Measurements from ENCODE around the gene HBE1. TPM values are rescaled to one million over a fixed set of nuclear protein-coding genes. Genes with fewer than 3 reads are reported as not detected.

Gene HBE1
- total and polyA plus RNA-seq, 9 of the 15 experiments (the other 6 are each of a cell fraction or from before 2014, with no cell fraction given) = 612 to 10,250 (median 2,181) TPM

DNA sequence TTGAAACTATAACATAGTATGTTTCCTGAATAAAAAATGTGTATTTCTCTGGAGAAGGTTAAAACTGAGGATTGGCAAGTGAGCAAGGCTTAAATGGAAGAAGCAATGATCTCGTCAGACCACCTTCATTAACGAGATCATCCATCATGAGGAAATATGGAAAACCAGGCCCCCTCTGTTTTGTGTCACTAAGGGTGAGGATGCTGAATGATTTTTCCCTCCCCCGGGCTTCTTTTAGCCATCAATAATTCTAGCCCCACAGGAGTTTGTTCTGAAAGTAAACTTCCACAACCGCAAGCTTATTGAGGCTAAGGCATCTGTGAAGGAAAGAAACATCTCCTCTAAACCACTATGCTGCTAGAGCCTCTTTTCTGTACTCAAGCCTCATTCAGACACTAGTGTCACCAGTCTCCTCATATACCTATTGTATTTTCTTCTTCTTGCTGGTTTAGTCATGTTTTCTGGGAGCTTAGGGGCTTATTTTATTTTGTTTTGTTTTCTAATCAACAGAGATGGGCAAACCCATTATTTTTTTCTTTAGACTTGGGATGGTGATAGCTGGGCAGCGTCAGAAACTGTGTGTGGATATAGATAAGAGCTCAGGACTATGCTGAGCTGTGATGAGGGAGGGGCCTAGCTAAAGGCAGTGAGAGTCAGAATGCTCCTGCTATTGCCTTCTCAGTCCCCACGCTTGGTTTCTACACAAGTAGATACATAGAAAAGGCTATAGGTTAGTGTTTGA is 5.8 kb upstream of the HBE1 start (continued):
- TF ChIP-seq, protein P1, sequence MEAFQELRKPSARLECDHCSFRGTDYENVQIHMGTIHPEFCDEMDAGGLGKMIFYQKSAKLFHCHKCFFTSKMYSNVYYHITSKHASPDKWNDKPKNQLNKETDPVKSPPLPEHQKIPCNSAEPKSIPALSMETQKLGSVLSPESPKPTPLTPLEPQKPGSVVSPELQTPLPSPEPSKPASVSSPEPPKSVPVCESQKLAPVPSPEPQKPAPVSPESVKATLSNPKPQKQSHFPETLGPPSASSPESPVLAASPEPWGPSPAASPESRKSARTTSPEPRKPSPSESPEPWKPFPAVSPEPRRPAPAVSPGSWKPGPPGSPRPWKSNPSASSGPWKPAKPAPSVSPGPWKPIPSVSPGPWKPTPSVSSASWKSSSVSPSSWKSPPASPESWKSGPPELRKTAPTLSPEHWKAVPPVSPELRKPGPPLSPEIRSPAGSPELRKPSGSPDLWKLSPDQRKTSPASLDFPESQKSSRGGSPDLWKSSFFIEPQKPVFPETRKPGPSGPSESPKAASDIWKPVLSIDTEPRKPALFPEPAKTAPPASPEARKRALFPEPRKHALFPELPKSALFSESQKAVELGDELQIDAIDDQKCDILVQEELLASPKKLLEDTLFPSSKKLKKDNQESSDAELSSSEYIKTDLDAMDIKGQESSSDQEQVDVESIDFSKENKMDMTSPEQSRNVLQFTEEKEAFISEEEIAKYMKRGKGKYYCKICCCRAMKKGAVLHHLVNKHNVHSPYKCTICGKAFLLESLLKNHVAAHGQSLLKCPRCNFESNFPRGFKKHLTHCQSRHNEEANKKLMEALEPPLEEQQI (IDR thresholded peaks at IDR 0.05) = no peak; the same call in 1 of the 2 replicates
- TF ChIP-seq PURB (CRISPR knock-in tag; IDR thresholded peaks at IDR 0.05; ENCODE audit: low read depth) (no peak), NBN (IDR thresholded peaks at IDR 0.05; ENCODE audit: low read depth) (peak; percentile 88), SMC3 (conservative IDR thresholded peaks at IDR 0.05; ENCODE audit: insufficient read depth, low read depth, low read length) (no peak), SPI1 (IDR thresholded peaks at IDR 0.05; ENCODE audit: borderline replicate concordance, low read depth, low read length) (no peak), ZNF699 (CRISPR knock-in tag; IDR thresholded peaks at IDR 0.05; ENCODE audit: insufficient replicate concordance) (no peak), GATA2 (CRISPR knock-in tag; IDR thresholded peaks at IDR 0.05) (peak; percentile 64), RBM15 (IDR thresholded peaks at IDR 0.05; ENCODE audit: insufficient read depth, low read length) (no peak), SMAD4 (CRISPR knock-in tag; conservative IDR thresholded peaks at IDR 0.05) (no peak), TAF1 (IDR thresholded peaks at IDR 0.05; ENCODE audit: control insufficient read depth, extremely low read depth, insufficient read depth, low read length, severe bottlenecking) (peak; percentile 42), SFPQ (IDR thresholded peaks at IDR 0.05; ENCODE audit: low read depth, low read length) (no peak), MCM7 (IDR thresholded peaks at IDR 0.05) (no peak), BRF1 (IDR thresholded peaks at IDR 0.05; ENCODE audit: borderline replicate concordance, extremely low read depth, insufficient read length) (no peak), ZNF282 (CRISPR knock-in tag; IDR thresholded peaks at IDR 0.05) (no peak), YY1 (IDR thresholded peaks at IDR 0.05; ENCODE audit: borderline replicate concordance in 1 of 3, control insufficient read depth in 1 of 3, extremely low read depth in 1 of 3, insufficient read depth in 3 of 3, insufficient read length in 1 of 3, insufficient replicate concordance in 2 of 3, low read depth in 1 of 3, low read length in 2 of 3) (no peak), ETV1 (tag; conservative IDR thresholded peaks at IDR 0.05; ENCODE audit: low read depth) (no peak; the same call in 1 of the 2 replicates), NR3C1 (CRISPR knock-in tag; IDR thresholded peaks at IDR 0.05) (no peak), TFAM (CRISPR knock-in tag; conservative IDR thresholded peaks at IDR 0.05) (no peak)
- TF ChIP-seq, protein P2, sequence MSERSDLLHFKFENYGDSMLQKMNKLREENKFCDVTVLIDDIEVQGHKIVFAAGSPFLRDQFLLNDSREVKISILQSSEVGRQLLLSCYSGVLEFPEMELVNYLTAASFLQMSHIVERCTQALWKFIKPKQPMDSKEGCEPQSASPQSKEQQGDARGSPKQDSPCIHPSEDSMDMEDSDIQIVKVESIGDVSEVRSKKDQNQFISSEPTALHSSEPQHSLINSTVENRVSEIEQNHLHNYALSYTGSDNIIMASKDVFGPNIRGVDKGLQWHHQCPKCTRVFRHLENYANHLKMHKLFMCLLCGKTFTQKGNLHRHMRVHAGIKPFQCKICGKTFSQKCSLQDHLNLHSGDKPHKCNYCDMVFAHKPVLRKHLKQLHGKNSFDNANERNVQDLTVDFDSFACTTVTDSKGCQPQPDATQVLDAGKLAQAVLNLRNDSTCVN (CRISPR knock-in tag; IDR thresholded peaks at IDR 0.05) = no peak; the same call in 1 of the 2 replicates
- TF ChIP-seq, protein P3, sequence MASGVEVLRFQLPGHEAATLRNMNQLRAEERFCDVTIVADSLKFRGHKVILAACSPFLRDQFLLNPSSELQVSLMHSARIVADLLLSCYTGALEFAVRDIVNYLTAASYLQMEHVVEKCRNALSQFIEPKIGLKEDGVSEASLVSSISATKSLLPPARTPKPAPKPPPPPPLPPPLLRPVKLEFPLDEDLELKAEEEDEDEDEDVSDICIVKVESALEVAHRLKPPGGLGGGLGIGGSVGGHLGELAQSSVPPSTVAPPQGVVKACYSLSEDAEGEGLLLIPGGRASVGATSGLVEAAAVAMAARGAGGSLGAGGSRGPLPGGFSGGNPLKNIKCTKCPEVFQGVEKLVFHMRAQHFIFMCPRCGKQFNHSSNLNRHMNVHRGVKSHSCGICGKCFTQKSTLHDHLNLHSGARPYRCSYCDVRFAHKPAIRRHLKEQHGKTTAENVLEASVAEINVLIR (CRISPR knock-in tag; IDR thresholded peaks at IDR 0.05) = peak; percentile 69; the same call in 1 of the 2 replicates

Data from K562 (cell line).